Activated T-cell treated with anti-CD3 and anti-CD28 coated beads, Interleukin-2, amount 50 U/mL, for 24 hours (primary cell): ENCODE results near the gene TRIML2.
"Not testable (repeated sequence)": the region's sequence is repeated elsewhere in the genome, so short reads cannot be mapped to it uniquely, and the experiment has no call there.

Experiments used
- DNase-seq: peaks from one replicate; pipeline ENCODE4 v3.0.0-alpha.2; 2020
- H3K27ac Mint-ChIP-seq: 2 replicates; pipeline ENCODE4 v1.8.0; 2020; ENCODE audit warnings: mild to moderate bottlenecking, mixed read lengths
- H3K27me3 Mint-ChIP-seq: 2 replicates; pipeline ENCODE4 v1.8.0; 2020; ENCODE audit warnings: mixed read lengths
- H3K36me3 Mint-ChIP-seq: 2 replicates; pipeline ENCODE4 v1.8.0; 2020; ENCODE audit warnings: low read depth, mixed read lengths
- H3K4me1 Mint-ChIP-seq: 2 replicates; pipeline ENCODE4 v1.8.0; 2020; ENCODE audit warnings: low read depth, mixed read lengths
- H3K4me3 Mint-ChIP-seq: 2 replicates; pipeline ENCODE4 v1.8.0; 2020; ENCODE audit warnings: mild to moderate bottlenecking, moderate library complexity, mixed read lengths
- H3K9me3 Mint-ChIP-seq: 2 replicates; pipeline ENCODE4 v1.8.0; 2020; ENCODE audit warnings: mixed read lengths

TRIML2 gene

DNA sequence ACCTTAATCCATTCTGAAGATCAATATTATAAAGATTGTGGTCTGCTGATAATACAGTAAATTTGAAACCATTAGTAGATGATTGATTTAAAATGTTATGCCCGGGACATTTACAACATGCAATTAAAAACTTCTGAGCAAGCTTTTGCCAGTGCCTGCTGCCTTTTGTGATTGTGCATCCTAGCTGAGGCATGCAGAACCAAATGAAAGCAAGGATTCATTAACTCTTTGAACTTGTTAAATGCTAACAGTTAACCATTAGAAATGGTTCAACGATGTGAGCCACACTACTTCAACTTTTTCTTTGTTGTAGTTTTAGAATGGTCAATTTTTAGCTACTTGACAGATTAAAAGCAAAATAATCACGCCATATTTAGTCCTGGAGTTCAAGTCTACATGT lies 62.7 kb downstream of the TRIML2 start:
- no peaks in the 10 kb centered on the region for H3K4me1 Mint-ChIP-seq
- no peaks in the 10 kb centered on the region for H3K27me3 Mint-ChIP-seq
- peaks cover 10% of the 10 kb centered on the region for H3K9me3 Mint-ChIP-seq
- no peaks in the 10 kb centered on the region for H3K36me3 Mint-ChIP-seq
- no peak overlapping the region for H3K27ac Mint-ChIP-seq
- DNase-seq: no peak
- H3K4me3 Mint-ChIP-seq: no peak overlapping the region

GRCh38 chr4:188045461-188045860 lies 63.9 kb downstream of the TRIML2 start:
- not testable (repeated sequence) for H3K27ac Mint-ChIP-seq, H3K36me3 Mint-ChIP-seq, H3K4me3 Mint-ChIP-seq, H3K9me3 Mint-ChIP-seq, H3K27me3 Mint-ChIP-seq, DNase-seq, H3K4me1 Mint-ChIP-seq

DNA sequence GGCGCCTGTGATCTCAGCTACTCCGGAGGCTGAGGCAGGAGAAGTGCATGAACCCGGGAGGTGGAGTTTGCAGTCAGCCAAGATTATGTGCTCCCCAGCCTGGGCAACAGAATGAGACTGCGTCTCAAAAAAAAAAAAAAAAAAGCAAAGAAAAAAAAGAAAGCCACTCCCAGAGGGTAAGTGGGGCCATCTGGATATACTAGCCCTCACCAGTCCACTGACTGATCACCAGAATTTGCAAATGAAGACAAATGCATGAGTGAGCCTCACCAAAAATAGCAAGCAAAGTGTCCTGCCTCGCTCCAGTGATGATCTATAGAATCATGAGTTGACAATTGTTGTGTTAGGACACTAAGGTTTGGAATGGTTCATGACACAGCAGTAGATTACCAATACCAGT lies 66.2 kb downstream of the TRIML2 start:
- no peaks in the 10 kb centered on the region for H3K27me3 Mint-ChIP-seq
- H3K9me3 Mint-ChIP-seq: peaks cover 8% of the 10 kb centered on the region
- no peak overlapping the region for H3K27ac Mint-ChIP-seq
- no peak overlapping the region for H3K4me3 Mint-ChIP-seq
- DNase-seq: no peak
- H3K4me1 Mint-ChIP-seq: no peaks in the 10 kb centered on the region
- no peaks in the 10 kb centered on the region for H3K36me3 Mint-ChIP-seq

GRCh38 chr4:188042191-188042590 lies 67.2 kb downstream of the TRIML2 start:
- H3K9me3 Mint-ChIP-seq: peaks cover 4% of the 10 kb centered on the region
- H3K27me3 Mint-ChIP-seq: no peaks in the 10 kb centered on the region
- no peak for DNase-seq
- no peak overlapping the region for H3K27ac Mint-ChIP-seq
- H3K4me1 Mint-ChIP-seq: no peaks in the 10 kb centered on the region
- H3K4me3 Mint-ChIP-seq: no peak overlapping the region
- no peaks in the 10 kb centered on the region for H3K36me3 Mint-ChIP-seq

GRCh38 chr4:188041721-188042120 lies 67.7 kb downstream of the TRIML2 start:
- no peaks in the 10 kb centered on the region for H3K27me3 Mint-ChIP-seq
- DNase-seq: no peak
- H3K4me1 Mint-ChIP-seq: no peaks in the 10 kb centered on the region
- H3K27ac Mint-ChIP-seq: no peak overlapping the region
- H3K9me3 Mint-ChIP-seq: peaks cover 2% of the 10 kb centered on the region
- H3K36me3 Mint-ChIP-seq: no peaks in the 10 kb centered on the region
- no peak overlapping the region for H3K4me3 Mint-ChIP-seq
